ENCODE data around the gene EID2B.
A peak's percentile ranks its signal among the peaks of the same experiment; 100 is the strongest.

Gene EID2B

GRCh38 chr19:39543477-39543857 is 10.8 kb upstream of the EID2B start:
- TF ChIP-seq ZFX (IDR thresholded peaks at IDR 0.05; ENCODE audit: borderline replicate concordance) (no peak), CTCF (IDR thresholded peaks at IDR 0.05) (no peak)
- no peak overlapping the region for H3K27ac ChIP-seq

GRCh38 chr19:39542206-39542605 is 9.6 kb upstream of the EID2B start:
- no peak overlapping the region; the same call in 1 of the 2 replicates for H3K27ac ChIP-seq
- no peak for TF ChIP-seq CTCF (IDR thresholded peaks at IDR 0.05)
- TF ChIP-seq ZFX (IDR thresholded peaks at IDR 0.05; ENCODE audit: borderline replicate concordance) = no peak

- peak overlapping the region; percentile 79 for H3K27ac ChIP-seq
- TF ChIP-seq ZFX (IDR thresholded peaks at IDR 0.05; ENCODE audit: borderline replicate concordance) = no peak
- peak; percentile 64 for TF ChIP-seq CTCF (IDR thresholded peaks at IDR 0.05)
These were observed 7.7 kb upstream of the EID2B start for GRCh38 chr19:39540333-39540673.

- peak within 1 kb of the TSS; percentile 79 for H3K27ac ChIP-seq
- TF ChIP-seq CTCF (IDR thresholded peaks at IDR 0.05) = peak; percentile 90
- TF ChIP-seq ZFX (IDR thresholded peaks at IDR 0.05; ENCODE audit: borderline replicate concordance) = no peak
These were observed 7.1 kb upstream of the EID2B start, which contains the start of gene EID2 for GRCh38 chr19:39539518-39540332. Gene EID2, minus strand, starts transcription at chr19:39540161. Its CDS starts 82 bp downstream, at chr19:39540079.

- H3K27ac ChIP-seq = peak overlapping the region; percentile 79
- TF ChIP-seq CTCF (IDR thresholded peaks at IDR 0.05) (no peak), ZFX (IDR thresholded peaks at IDR 0.05; ENCODE audit: borderline replicate concordance) (no peak)
These were observed 6.5 kb upstream of the EID2B start for GRCh38 chr19:39539165-39539517.

- no peak for TF ChIP-seq CTCF (IDR thresholded peaks at IDR 0.05)
- TF ChIP-seq ZFX (IDR thresholded peaks at IDR 0.05; ENCODE audit: borderline replicate concordance) = no peak
- no peak overlapping the region for H3K27ac ChIP-seq
These were observed 1.1 kb upstream of the EID2B start for GRCh38 chr19:39533791-39534190.

- TF ChIP-seq ZFX (IDR thresholded peaks at IDR 0.05; ENCODE audit: borderline replicate concordance) (no peak), CTCF (IDR thresholded peaks at IDR 0.05) (peak; percentile 55)
- no peak overlapping the region for H3K27ac ChIP-seq
These were observed 406 bp upstream of the EID2B start for GRCh38 chr19:39533003-39533512.
